GM19193 (cell line): Measurements from ENCODE around the gene BTBD2.

Experiments used
- POLR2A ChIP-seq: IDR thresholded peaks from 4 replicates; pipeline ENCODE4 v1.6.1; 2011; ENCODE audit not compliant: insufficient read depth, insufficient read length; ENCODE audit errors: extremely low read depth

Gene BTBD2

DNA sequence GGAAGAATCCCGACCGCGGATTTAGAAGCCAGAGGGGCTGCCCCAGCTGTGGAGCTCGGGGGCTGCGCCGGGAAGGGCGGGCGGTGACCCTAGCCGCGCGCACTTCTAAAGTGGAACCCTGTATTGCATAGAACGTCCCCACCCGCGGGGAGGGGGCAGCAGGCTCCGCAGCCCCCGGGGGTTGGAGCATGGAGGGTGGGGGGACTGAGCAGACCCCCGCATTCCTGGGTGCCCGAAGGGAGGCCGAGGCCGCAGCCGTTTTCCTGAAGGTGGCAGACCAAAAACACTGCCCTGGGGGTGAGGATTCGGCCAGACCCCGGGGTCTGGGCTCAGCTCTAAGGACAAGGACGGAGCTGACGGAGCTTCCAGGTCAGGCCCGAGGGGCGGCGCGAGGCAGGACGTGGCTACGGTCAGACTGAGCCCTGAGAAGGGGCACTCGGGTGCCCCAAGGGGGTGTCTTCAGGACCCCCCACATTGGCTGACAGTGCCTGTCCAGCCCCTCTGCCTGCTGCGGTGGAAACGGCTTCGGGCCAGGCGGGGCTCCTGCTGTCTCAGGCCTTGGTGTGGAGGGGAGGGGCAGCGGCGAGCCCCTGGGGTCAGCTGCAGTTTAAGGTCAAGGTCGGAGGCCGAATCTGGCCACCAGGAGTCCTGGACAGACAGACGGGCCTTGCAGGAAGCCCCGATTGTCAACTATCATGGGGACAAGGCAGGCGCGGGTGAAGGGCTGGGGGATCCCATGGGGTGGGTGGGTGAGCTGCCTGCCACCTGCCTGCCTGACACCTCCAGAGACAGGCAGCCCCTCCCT is 23.0 kb upstream of the BTBD2 start:
- peak; percentile 29 for TF ChIP-seq POLR2A

GRCh38 chr19:2037651-2038255 is 22.2 kb upstream of the BTBD2 start:
- peak; percentile 21 for TF ChIP-seq POLR2A

- TF ChIP-seq POLR2A, result no peak
These were observed 20.9 kb upstream of the BTBD2 start for GRCh38 chr19:2036424-2036823.

DNA sequence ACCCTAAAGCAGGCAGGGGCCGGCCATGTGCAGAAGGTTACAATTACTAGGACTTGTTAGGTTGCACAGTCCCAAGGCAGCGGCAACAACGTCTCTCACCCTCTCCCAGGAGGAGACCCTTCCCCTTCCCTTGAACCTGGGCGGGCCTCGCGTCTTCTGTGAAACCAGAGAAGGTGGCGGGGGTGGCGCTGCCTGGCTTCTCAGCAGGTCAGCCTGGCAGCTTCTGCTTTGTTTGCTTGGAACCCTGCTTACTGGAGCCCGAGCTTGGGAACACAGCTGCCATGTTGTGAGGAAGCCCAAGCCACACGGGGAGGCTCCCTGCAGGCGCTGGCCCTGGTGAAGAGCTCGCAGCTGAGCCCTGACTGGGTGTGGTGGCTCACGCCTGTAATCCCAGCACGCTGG is 20.1 kb upstream of the BTBD2 start:
- TF ChIP-seq POLR2A, result no peak

- no peak for TF ChIP-seq POLR2A
These were observed 19.4 kb upstream of the BTBD2 start for GRCh38 chr19:2034729-2035589.

DNA sequence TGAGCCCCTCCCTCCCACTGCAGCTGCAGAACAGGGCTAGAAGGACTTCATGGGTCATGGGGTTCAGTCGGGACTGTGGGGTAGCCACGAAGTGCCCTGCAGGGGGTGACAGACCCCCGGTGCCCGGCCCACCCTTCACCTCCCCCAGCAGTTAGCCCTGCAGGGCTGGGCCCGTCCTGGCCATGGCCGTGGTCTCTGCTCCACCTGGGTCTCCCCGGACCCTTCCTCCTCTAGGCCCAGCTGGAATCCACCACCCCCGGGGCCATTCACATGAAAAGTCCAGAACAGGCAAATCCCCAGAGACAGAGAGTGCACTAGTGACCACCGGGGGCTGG is 18.3 kb upstream of the BTBD2 start:
- no peak for TF ChIP-seq POLR2A

GRCh38 chr19:2033115-2033824 is 17.8 kb upstream of the BTBD2 start:
- TF ChIP-seq POLR2A, result no peak

DNA sequence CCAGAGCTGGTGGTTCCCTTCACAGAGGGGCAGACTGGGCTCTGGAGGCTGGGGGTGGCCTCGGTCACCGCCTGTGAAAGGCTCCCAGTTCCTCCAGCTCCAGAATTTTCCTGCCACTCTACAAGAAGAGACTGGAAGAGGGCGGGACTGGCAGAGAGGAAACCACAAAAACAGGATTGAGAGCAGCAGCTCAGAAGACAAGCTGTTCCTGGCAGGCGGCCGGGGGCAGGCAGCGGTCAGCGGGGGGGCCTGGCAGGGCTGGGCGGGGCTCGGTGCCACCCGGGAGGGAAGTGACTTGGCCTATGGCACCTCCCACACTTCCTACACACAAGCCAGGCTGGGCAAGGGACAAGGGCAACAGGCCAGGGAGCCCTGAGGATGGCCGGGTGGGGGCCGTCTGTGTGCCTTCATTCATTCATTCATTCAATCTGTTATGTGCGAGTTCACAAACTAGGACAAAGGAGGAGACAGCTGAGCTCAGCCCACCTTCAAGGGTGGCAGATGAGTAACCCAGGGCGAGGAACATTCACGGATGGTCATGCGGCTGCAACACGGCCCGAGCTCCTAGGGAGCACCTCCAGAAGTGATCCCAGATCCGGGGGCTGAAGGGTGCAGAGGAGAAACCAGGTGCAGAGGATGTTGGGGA is 16.9 kb upstream of the BTBD2 start:
- TF ChIP-seq POLR2A, result no peak

GRCh38 chr19:2027361-2027760 is 11.8 kb upstream of the BTBD2 start:
- no peak for TF ChIP-seq POLR2A

- TF ChIP-seq POLR2A, result no peak
These were observed 11.3 kb upstream of the BTBD2 start for GRCh38 chr19:2026770-2027169.

DNA sequence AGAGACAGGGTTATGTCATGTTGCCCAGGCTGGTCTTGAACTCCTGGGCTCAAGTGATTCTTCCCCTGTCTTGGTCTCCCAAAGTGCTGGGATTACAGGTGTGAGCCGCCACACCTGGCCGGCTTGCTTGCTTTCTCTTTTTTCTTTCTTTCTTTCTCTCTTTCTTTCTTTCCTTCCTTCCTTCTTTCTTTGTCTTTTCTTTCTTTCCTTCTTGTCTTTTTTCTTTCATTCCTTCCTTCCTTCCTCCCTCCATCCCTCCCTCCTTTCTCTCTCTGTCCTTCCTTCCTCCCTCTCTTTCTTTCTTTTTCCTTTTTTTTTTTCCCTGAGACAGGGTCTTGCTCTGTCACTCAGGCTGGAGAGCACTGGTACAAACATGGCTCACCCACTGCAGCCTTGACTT is 6.8 kb upstream of the BTBD2 start:
- TF ChIP-seq POLR2A, result no peak

- no peak for TF ChIP-seq POLR2A
These were observed 6.1 kb upstream of the BTBD2 start for GRCh38 chr19:2021453-2022140.

- no peak for TF ChIP-seq POLR2A
These were observed 3.2 kb upstream of the BTBD2 start for GRCh38 chr19:2018752-2019151.

- no peak for TF ChIP-seq POLR2A
These were observed 710 bp upstream of the BTBD2 start for GRCh38 chr19:2016041-2016807.
